Renal cortex interstitium (tissue), 11 donors: ENCODE measurements around the gene NRAP. TPM values are rescaled to one million over a fixed set of nuclear protein-coding genes. Genes with fewer than 3 reads are reported as not detected.
A peak's percentile ranks its signal among the peaks of the same experiment; 100 is the strongest.

ENCODE experiments used
- DNase-seq, 11 donors: peaks; one replicate each; pipeline ENCODE4 v3.0.0-alpha.2; 2013; ENCODE audit warnings: low read depth in 9 of 11, low spot score in 4 of 11; ENCODE audit errors: extremely low read depth in 1 of 11
- polyA plus RNA-seq, 3 donors: library from polyadenylated mRNA; unstranded; fragments of 120-200 nt; gene quantifications; one replicate each; pipeline ENCODE4 v1.2.1, GENCODE V29; 2013; ENCODE audit not compliant: insufficient read length in 3 of 3

Gene NRAP
- polyA plus RNA-seq, 3 donors: 0.03 TPM; not detected in 2

DNA sequence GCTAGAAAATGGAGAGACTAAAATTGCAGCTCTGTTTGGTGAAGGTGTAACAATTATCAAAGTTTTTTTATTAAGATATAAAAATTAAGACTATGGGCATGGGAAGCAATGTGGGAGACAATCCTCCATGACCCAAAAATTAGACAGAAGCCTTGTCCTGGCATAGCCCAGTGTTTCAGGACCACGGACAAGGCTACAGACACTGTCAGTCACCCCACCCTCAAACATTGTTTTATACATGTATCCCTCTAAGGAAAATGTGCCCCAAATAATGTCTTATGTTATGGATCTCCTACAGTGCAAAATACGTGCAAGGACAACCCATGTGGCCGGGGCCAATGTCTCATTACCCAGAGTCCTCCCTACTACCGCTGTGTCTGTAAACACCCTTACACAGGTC, 87.0 kb downstream of the NRAP start:
- DNase-seq: peak in 3 of 11 donors; percentile 32 to 51 (median 34)

DNA sequence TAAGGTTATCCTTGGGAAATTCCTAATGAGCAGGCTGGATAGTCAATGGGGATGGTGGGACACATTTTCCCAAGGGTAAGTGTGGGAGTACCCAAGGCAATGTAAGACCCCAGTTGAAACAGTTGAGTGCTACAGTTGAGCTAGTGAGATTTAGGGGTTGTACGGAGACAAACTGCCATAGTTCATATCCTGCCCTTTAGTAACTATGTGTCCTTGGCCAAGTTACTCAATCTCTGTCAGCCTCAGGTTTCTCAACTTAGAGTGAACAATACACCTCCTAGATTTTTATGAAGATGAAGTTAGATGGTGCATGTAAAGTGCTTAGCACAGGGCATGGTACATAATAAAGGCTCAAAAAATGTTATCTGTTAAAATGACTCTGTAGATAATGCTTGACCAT, 90.5 kb downstream of the NRAP start:
- DNase-seq: no peak

DNA sequence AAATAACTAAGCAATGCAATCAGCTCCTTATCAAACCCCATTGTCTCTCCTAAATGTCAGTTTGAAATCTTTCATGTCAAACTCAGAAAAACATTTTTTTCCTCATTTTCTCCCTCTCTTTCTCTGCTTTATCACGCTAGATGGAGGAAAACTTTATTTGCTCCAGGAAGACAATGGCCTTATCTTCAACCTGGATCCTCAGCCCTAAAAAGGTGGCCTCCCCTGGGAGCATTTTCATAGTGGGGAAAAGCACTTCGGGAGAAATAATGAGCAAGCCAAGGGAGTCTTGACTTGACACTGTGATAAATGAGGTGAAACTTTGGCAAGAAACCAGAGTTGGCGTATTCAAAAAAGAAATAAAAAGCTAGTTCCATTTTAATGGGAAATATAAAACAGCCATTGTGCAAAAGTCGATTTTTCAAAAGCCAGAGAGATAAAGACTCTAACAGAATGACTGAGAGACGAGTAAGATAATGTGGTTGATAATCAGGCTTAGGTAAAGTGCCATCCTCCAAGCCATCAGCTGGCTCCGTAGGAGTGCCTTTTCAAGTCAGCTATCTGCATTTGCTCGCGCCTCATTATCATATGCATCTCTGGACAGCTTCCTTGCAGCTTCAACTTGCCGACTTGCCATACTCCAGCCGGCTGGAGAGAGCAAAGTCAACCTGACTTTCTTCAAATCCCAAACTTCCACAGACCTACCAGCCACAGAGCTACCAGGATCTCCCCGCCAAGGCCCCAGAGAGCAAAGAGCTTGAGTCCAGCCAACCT, 91.1 kb downstream of the NRAP start:
- no peak for DNase-seq

DNA sequence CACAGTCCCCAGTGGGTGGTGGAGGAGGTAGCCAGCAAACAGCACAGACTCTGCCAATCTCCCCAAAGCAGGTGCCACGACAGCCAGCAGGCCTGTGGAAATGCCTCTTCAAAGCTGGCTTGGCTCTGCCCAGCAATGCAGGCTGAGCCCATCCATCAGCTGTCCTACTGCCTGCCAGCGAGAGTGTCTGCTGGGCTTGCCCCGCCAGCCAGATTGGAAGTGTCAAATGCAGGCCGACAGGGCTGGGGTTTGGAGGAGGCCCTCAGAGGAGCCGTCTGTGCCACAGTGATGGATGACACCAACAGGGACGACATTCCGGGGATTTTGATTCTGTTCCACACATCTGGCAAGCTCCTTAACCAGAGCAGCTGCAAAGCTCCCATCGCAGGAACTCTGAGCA, 94.3 kb downstream of the NRAP start:
- DNase-seq: no peak

DNA sequence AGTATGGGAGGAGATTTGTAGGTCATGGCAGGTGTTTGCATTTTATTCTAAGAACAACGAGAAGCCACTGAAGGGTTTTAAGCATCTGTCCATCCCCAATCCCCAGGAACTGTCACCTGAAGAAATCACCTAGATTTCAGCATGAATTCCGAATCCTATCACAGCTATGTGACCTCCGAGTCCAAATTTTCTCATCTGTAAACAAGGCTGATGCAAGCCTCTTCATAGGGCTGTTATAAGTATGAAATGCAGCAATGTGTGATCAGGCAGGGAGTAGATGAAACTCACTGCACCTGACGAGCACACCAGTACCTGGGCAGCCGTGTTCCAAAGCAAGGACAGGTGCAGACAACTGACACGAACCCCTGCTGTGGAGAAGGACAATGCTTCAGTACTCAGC, 97.0 kb downstream of the NRAP start:
- no peak for DNase-seq

DNA sequence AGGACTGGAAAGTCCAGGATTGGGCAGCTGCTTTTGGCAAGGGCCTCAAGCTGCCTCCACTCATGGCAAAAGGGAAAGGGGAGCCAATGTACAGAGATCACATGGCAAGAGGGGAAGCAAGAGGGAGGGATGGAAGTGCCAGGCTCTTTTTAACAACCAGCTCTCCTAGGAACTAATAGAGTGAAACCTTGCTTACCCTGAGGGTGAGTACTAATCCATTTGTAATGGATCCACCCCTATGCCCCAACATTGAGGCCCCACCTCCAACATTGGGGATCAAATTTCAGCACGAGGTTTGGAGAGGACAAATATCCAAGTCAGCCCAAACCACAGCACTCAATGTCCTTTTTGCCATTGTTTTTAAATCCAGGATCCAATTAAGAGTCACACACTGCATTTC, 98.5 kb downstream of the NRAP start:
- no peak for DNase-seq

DNA sequence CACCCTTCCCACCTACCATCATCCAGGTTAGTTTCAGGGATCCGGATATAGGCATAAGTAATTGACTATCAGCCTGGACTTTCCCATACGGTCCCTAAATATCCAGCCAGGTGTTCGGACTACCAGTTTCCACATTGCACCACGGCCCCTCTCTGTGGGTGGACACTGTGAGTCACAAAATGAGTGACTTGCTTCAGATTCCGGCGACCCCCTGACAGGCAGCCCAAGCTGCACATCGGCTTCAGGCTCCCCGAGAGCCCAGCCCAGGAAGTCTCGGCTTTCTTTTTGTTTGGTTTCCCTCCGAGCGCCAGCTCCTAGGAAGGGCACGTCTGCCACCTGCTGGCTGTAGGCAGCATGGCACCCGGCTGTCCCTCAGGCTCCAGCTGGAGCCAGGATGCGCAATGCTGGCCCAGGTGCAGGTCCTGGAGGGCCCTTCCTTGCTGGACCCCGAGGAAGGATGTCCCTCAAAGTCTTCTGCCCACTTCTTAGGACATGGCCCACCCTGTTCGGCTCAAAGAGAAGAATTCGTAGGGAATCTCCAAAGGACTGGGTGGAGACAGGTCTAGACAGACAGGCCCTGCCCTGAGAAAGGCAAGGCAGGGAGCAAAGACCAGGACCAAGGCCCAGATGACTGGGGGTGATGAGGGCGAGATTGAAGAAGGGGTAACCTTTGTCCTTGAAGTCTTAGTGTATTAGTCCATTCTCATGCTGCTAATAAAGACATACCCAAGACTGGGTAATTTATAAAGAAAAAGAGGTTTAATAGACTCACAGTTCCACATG, 100.3 kb downstream of the NRAP start:
- DNase-seq: peak in 8 of 11 donors; percentile 51 to 72 (median 66)

DNA sequence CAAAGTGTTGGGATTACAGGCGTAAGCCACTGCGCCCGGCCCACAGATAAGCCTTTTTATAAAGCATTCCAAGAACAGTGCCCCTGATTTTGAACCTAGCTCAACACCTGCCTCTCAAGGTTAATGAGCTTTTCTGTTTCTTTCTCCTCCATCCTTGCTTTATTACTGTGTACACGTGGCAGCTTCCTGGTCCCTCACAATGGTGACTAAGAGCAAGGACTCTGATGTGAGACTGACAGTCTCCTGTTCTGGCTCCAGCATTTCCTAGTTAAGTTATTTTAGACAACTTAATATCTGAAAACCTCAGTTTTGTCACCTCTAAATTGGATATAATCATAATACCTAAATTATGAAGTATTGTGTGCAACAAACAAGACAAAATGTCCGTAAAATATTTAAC, 101.1 kb downstream of the NRAP start:
- DNase-seq: no peak

DNA sequence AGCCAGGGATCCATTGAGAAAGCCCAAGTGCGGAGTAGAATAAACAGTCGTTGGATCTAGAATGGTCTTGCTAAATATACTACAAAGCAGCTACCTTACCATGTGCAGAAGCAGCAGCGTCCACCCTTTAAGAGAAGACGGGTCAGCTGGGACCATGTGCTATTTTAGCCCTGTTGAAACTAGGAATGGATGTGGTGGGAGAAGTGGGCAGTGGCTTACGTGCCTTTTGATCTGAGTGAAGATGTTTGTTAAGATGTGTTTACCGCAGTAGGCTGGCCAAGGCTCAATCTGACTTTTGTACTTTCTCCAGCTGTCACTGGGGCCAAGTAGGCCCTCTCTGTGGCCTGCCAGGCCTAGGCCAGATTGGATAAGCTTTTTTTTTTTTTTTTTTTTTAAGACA, 101.8 kb downstream of the NRAP start:
- no peak for DNase-seq

DNA sequence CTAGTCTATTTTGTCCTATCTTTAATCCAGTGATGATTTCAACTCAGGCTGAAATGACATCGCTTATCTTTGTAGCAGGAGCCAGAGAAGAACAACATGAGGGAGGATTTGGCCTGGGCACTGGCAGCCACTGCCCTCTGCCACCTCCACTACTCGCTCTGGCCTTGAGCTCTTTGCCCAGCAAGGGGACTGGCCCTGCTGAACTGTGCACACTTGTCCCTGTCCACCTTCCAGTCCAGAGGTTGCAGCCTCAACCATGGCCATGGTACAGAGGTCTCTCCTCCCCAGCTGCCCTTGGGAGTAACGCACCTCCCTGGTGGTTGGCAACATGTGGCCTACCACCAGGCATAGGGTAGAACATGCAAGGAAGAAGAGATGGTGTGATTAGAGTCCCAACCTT, 102.6 kb downstream of the NRAP start:
- DNase-seq: no peak

DNA sequence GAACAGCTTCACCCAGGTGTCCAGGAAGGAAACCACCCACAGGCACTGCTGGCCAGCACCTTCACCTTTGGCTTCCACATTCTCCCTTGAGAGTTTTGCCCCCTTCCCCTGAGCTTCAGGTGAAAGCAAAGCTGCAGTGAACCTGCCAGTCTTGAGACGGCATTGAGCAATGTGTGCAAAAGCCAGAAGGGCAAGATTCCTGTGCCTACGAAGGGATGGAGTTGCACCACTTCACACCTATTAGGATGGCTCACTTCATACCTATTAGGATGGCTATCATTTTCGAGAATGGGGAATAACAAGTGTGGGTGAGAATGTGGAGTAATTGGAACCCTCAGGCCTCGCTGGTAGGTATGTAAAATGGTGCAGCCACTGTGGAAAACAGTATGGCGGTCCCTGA, 103.8 kb downstream of the NRAP start:
- no peak for DNase-seq

DNA sequence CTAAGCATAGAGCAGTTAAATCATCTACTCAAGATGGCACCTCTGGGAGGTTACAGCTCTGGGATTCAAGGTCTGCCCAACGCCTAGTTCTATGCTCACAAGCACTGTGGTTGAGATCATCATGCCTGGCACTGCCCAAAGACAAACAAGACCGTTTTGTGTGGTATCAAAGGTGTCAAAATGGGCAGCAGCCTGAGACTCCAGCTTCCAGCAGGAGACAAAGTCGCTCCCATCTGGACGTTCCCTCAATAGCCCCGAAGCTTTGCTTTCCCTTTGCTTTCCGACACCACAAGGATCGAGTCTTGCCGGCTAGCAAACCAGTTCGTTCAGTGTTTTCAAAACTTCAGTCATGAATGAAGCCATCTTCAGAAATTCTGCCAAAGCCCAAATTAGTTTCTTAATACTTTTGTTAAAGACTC, 105.9 kb downstream of the NRAP start:
- DNase-seq: no peak

DNA sequence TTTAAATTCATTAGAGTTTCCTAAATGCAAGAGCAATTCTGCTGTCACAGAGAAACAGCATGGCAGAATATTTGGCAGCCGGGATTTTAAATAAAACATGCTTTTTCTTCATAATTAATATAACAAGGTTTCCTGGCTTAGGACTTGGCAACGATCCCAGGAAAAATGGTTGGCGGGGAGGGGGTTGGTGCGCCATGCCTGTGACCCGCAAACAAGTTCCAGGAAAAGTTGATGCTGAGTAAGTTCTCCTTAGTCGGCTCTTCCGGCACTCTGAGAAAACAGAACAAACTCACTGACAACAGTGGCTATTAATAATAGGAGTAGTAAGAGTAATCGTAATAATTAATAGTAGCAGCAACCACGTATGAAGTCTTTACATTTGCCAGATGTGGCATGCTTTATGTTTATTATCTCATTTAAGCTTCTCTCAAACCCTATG, 106.4 kb downstream of the NRAP start:
- DNase-seq: peak in 6 of 11 donors; percentile 29 to 51 (median 38)

DNA sequence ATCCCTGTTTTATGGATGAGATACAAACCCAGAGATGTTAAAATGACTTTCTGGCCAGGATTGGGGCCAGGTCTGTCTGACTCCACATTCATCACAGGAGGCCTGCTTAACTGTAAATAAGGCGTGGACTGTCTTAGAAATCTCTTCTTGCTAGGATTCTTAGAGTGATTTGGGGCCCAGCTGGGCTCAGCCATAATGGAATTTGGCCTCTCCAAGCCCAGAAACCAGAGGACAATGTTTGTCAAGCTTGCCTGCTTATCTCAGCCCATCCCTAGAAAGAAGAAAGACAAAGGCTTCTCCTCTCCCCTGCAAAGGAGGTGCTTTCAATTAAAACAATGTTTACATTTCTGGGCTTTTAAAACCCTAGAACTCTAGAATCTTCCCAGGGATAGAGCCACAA, 108.1 kb downstream of the NRAP start:
- no peak for DNase-seq

DNA sequence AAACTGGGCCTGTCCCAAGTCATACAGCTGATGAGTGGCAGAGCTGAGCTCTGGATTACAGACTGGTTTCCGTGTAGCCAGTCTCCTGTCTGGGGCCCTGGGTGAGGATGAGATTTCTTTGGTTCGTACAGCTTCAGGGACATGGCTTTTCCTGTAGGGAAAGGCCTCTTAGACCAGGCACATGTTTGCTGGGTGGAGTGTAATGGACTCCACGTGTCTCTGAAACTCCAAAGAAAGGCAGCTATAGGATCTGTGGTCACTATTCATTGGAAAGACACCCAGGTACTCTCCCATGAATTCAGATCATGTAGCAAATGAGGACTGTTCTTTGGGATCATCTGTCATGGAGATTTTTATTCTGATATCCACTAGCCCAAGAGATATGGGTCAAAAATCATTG, 108.6 kb downstream of the NRAP start:
- DNase-seq: no peak

DNA sequence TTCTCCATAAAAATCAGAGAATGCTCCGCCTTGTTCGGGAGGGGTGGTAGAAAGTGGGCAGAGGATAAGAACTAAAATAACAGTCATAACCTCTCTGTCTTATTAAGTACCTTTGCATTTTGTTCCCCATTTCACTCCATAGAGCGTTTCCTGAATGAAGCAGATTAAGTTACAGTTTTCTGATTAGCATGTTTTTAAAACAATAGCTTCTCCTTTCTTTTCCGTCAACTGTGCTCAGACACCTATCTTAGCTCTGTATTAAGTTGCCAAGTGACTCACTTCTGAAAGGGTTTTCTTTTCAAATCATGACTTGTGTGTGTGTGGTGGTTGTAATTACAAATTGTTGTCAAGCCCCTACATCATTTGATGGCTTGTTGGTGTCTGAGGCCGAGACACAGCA, 109.6 kb downstream of the NRAP start:
- DNase-seq: no peak

DNA sequence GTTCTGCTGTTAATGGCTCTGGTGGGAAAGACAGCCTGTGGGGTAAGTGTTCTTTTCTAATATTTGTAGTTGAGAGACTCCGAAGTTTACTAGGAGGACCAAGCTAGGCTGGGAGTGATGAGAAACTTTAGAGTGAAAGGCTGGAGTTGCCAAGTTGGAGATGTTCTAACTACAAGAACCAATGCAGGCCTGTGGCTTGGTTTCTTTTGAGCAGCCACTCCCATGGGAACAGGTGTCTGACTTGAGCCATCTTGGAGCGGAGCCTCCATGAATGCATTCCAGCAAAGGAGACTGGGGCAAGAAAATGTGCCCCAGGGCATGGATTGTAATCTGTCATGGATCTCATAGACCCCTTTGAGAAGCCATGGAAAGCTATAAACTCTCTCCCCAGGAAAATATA, 110.7 kb downstream of the NRAP start:
- no peak for DNase-seq

DNA sequence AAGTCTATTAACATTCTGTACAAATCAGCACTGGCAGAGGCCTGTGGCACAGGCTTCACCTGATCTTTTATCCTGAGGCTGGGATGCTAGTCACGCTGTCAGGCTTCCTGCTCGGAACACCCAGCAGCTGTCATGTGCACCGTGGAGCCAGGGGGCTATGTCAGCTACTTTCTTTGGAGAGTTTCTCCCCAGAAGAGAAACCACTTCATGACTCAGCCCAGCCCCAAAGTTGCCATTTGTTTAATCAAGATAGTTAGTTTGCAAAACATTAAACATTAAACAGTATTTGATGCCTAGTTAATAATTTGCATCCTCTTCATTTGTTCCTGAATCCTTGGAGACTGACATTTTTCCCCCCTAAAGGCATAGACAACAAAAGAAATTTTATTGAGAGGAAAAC, 111.1 kb downstream of the NRAP start, which contains the start of gene HABP2:
HABP2 (plus strand) TSS at position 353 of the 400 bp plus-strand sequence. CDS start 69 bp downstream, outside the sequence.
- DNase-seq: no peak

DNA sequence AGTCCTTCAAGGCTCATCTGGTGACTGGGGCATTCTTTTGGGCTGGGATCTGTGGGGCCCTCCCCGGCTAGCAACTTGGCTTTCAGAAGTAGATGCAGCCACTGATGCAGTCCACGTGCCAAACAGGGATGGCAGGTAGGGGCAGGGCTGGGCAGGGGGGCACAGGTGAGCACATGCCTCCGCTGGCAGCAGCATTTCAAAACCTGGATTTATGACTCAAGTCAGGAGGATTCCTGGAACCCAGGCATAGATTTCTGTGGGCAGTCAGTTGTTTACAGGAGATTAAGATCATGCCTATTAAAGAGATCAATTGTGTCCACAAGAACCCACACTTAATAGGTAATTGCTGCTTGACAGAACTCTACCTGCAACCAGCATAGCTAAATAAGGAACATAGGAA, 111.8 kb downstream of the NRAP start:
- no peak for DNase-seq

DNA sequence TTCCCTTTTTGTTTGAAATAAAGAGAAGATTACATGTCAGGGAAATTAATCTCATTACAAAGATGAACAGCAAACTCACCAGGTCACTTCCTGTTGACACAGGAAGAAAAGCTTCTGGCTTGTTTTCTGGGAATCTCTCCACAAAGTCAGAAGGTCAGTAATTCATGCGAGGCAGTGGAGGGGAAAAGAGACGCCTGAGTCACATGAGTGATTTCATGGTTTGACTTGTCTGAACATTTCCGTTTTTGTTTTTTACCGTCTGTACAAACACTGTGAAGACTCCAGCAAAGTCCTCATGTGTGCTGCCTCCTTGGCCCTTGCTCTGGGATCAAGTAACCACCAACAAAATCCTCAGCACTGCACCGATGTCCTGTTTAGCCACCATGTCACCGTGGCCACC, 113.5 kb downstream of the NRAP start:
- DNase-seq: peak in 3 of 11 donors; percentile 35 to 56 (median 45)
